HG02571 (cell line): ENCODE data around the gene CCDC34.

Experiments
- ATAC-seq: cut with Tn5 transposase; IDR thresholded peaks from one replicate; pipeline ENCODE4 v1.9.1; 2021; ENCODE audit warnings: mild to moderate bottlenecking, moderate library complexity; ENCODE audit not compliant: unreplicated experiment

Gene CCDC34

DNA sequence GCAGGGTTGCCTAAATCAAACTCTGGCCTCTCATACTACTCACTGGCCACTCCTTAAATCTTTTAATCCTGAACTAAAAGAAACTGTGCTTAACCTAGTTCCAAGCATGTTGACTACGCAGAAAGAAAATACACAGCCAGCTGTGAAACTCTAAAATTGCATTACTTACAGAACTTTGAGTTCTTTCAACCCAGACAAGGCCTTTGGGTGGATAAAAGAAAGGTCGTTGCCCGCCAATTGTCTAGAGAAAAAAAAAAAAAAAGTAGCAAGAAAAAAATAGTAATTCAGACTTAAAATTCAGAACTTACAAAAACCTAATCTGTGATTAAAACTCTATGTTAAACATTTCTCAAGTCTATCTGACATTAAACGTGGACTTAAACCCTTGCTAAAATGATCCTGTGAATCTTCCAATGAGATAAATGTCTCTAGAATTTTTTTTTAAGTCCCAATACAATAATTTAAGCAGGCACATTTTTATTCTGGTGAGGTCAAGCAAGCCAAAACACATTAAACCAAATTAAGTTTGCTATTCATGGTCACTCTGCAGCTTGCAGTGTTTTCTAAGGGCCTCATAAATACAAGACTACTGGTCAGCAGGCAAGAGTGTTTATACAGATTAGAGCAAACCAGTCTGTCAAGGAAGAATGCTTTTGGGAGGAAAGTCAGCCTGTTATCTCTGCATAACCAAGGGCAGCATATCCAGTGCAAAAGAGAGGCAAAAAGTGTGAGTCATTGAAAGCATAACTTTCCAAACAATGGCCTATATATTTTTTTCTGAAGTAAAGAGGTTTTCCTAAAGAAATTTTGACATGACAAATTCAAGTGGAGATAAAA, 29.5 kb upstream of the CCDC34 start:
- ATAC-seq: no peak

DNA sequence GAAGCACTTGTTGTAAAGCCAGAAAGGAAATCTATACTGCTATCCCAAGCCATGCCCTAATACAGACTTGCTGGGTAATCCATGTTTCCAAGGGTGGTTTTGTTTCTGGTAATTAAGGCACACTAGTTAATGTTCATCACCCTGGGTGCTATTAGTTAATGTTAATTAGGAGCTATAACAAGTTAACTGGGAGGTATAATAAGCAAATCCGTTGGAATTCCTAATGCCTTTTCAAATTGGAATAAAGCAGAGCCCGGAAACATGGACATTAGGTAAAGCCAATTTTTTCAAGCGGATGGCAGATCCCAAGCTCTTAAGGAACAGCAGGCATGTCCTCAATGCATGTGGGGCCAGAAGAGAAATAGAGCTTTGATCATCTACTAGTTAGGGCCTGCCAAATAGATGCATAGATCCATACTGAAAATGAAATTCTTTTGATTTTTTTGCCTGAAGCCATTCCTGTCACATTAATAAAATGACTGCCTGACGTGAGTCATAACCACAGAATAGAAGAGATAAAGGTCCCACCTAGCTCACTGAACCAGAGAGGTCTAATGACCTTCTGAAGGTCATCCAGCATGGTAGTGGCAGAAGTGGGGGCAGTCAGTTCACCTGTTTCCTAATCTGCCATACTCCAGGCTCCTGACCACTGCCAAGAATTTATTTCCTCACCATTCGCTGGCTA, 28.5 kb upstream of the CCDC34 start:
- no peak for ATAC-seq

DNA sequence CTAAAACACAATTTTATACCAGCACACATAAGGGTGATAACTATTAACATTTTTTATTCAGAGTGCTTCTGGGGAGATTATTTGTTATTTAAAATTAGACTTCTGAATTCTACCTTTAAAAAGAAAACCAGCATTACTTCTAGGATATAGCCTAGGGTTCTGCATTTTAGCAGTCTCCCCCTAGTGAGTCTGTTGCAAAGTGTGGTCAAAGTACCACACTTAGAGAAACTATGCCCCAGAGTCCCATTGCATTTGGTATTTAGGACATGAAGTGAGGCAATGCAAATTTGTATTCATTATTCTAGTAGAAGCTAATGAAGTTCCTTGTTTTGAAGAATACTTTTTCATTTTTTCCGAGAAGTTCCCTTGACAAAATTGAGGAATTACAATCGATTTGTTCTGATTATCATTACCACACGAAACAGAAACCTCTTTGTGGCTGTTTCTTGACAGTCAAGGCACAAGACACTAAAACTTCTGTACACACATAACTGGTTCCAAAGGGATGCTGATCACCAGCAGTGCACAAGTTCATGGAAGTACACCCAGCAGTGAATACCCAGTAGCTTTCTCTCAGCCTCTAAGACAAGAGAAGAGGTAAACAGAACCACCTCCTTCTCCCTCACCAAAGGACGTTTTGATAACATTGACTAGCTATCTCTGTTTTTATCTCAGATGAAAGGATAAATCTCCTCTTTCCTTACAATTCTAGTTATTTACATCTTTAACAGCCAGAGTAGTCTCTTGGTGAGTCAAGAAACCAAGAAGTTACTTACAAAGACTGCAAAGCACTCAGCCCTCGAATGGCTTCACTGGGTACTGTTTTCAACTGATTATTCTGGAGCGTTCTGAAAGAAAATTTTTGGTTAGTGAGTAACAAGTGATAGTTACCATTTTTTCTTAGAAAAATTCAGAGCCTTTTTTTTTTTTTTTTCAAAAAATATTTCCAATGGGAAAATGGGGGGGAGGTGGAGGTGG, 27.6 kb upstream of the CCDC34 start:
- ATAC-seq: no peak

DNA sequence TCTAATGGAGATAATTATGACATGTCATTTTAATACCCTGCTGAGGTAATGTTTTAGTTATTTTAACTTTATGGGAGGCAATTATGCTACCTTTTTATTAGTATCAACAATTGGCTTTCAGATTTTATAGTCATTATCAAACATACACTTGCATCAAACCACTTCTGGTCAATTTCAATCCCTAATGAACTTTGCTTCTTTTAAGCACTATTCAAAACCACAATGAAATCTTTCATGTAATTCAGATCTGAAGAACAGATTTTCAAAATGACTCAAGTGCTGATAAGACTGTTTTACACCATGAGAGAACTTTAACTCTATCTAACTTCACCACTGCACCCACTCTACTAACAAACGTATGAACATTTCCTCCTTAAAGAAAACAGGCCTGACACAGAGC, 25.9 kb upstream of the CCDC34 start:
- no peak for ATAC-seq

DNA sequence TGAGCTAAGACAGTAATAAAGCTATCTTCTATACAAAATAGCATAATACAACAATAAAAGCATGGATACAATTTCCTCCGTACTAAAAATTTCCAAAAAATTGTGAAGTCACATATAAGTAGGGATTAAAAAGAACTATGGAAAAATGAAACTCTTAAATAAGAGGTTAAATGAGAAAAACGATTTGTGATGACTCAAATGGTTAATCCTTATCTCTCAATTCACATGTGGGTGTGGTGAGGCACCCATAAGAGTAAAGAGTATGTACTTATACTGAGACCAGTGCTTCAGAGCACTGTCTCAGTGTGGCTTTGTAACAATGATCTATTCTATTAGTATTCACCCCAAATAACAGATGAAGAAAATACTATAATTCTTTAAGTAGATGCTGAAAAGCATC, 25.0 kb upstream of the CCDC34 start:
- ATAC-seq: no peak

DNA sequence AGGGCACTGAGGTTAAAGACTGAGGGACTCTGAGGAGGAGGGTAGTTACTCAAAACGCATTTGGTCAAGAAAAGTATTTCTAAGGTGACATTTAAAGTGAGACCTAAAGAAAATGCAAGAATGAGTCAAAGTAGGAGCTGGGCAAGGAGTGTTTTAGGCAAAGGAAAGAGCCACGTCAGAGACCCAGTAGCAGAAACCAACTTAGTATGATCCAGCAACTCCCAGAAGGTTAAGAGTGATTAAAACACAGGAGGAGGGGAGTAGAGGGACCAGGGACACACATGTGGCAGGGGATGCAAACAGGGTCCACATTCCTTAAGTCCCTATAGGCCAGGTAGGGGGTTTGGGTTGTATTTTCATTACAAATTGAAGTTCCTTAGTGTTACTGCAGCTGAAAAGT, 24.3 kb upstream of the CCDC34 start:
- ATAC-seq: no peak

DNA sequence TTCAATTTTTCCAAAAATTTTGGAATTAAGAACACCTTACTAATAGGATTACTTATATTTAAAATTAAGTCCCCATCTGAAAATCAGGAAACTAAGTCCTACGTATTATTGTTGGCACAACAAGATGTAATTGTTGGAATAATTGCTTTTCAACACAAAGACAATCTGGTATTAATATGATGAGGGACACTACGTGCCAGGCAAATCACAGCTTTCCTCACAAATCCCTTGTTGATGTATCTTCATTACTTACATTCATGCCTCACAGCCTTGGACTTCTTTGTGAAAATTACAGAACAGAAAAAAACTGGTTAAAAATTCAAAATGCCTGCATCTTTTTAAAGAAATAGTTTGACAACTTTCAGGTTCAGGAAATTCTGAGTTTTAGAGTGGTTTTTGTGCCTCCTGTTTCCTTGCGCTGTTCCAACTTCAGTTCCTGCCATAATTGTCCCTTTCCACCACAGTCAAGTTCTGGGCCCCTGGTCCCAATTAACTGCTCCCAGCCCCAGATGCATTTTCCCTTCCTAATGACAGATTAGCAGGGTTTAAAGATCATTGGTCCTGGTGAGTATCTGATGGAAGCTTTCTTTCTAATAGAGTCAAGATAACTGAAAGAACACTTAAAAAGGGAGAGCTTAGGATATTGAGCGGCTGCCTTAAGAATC, 23.3 kb upstream of the CCDC34 start:
- ATAC-seq: no peak

DNA sequence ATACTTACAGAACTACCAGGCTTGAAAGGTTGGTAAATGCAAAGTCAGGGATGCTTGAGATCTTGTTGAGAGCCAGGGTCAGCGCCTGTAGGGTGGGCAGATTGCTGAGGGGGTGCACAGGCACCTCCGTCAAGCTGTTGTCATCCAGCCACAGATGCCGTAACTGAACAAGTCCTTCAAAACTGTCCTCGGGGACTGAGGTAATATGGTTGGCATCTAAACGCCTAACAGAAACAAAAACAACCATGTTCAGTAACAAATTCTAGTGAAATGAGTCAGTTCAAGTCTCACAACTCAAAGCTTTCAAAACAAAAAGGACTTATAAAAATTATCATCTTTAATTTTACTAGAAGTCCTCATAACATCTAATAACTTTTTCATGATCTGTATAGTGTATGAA, 22.2 kb upstream of the CCDC34 start:
- no peak for ATAC-seq

DNA sequence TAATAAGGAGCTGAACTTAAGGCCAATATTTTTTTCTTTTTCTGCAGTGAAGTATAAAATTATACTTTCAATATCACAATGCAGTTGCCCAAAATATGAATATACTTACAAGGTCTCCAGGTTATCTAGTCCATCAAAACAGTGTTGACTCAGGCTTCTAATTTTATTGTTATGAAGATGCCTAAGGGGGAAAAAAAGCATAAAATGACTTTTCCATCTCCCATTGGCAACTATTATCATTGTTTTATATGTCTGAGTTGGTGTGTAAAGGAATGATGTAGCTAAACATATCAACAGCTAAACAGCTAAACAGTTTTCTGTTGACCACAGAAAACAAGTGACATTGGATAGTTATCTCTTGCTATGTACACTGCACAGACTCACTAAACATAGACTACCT, 21.2 kb upstream of the CCDC34 start:
- ATAC-seq: no peak

DNA sequence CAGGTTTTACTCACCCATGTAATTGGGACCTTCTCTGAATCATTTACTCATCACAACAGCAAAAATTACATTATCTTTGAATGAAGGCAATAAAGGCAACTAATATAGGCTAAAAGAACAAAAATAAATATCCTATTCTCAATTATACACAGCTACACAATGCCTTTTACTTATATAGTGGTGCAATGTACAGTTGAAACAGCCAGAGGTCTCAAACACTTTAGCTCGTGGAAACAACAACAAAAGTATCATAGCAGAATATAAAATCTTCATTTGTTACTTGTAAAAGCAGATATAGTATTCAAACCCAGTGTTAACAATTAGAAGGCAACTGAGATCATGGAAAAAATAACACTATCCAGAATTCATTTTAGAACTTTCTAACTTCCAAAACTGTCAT, 20.6 kb upstream of the CCDC34 start:
- no peak for ATAC-seq

DNA sequence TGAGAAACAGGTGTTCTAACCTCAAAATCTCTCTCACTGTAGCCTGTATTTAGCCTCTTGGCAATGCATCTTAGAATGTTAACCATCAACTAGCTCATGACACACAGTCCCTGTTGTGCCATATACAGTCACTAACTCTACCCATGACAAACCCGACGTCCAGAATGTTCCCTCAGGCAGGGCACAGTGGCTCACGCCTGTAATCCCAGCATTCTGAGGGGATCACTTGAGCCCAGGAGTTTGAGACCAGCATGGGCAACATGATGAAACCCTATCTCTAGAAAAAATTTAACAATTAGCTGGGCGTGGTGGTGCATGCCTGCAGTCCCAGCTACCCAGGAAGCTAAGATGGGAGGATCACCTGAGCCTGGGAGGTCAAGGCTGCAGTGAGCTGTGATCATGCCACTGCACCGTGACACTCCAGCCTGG, 18.2 kb upstream of the CCDC34 start:
- no peak for ATAC-seq

DNA sequence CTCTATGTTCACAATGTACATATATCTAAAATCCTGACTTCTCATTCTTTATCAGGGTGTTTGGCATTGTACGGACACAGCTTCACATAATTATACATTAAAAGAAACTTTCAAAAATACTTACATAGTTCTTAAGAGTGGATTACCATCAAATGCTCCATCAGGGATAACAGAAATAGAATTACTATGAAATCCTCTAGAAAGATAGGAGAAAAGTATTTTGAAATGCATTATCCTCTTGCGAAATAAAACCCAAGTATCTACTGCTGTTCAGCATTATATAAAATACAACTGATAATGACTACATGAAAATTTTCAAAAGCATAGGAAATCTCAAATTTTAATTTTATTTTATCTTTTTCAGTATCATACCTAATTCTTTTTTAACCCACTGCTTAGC, 17.8 kb upstream of the CCDC34 start:
- no peak for ATAC-seq

DNA sequence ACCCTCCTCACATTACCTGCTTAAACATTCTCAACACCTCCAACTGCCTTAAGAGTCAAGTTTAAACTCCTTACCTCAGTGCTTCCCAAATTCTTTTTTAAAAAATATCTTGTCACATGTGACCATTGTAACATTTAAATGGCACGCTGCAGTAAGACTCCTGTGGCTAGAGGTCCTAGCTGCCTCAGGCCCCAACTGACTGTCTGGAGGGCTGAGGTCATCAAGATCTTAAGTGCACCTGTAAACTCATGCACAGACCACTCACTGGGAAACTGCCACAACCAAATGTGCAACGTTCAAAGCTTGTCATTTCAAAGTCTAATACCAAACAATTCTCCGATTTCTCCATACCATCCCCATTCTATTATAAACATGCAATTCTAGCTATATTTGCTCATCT, 16.4 kb upstream of the CCDC34 start:
- ATAC-seq: no peak

DNA sequence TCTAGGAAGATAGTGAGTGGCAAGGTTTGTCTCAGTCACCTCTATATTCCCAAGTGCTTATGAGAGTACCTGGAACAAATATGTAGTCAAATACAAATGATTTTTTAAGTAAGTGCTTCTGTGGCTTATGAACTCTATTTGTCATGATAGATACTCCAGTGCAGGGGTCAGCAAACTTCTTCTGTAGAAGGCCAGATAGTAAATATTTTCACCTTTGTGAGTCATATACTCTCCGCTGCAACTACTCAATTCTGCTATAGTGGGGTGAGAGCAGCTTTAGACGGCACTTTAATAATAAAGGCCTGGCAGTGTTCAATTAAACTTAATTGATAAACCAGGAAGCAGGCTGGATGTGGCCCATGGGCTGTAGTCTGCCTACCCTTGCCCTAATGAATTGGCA, 12.4 kb upstream of the CCDC34 start:
- no peak for ATAC-seq

DNA sequence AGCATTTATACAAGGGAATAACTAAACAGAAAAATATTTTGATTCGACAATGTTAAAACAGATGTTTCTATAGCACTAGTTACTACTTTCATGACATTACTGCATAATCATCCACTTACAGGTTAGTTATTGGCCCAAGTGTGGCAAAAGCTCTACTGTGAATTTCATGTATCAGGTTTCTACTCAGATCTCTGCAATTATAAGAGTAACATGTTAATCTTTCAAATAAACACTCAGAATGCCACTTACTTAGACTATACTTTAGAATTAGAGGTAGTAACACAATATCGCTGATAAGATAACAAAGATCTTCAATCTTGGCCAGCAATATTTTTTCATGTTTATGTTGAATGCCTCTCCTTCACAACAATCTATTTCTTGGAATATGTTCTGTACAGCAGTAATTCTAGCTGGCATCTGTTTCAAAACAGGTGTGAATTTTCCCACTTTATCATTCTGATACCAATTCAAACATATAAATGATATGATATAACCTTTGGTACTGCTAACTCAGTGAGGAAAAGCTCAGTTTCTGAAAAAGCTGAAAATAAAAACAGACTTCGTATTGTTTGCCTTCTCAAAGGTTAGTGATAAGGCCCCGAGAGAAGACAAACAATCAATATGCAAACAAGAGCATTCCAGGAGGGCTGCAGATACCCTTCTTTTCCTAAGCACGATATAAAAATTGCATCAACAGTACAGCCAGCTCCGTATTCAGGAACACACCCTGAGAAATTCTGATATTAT, 11.0 kb upstream of the CCDC34 start:
- no peak for ATAC-seq

DNA sequence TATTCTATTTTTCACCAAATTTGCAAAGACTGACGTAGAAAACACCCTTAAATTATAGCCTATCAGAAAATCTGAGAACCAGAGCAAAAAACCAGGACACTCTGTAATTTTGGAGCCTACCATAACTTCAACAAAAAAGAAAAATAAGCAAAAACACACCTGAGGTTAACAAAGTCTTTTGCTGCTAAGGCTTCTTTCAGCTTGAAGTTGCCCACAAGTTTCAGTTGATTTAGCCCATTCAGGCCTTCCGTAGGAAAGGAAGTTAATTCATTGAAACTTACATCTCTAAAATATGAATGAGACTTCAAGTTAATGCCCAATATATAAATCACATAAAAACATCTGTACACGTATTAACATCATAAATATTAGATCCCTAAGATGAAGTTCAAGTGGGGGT, 10.4 kb upstream of the CCDC34 start:
- ATAC-seq: no peak

DNA sequence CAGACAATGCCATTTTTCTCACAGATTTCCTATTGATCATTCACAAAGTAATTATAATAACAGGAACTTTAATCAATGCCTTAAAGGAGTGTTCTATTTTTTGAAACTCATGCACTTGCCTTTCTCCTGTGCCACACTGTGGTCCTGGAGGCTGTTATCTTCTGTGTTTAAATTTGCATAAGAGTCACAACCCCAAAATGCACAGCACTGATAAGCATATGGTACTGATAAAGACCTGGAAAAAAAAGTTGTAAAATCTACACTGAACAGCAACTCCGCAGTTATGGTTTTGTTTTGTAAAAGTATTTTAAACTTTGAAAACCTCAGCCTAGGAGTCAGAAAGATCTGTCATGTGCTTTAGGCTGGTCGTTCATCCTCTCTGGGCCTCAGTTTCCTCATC, 9.1 kb upstream of the CCDC34 start:
- ATAC-seq: no peak

DNA sequence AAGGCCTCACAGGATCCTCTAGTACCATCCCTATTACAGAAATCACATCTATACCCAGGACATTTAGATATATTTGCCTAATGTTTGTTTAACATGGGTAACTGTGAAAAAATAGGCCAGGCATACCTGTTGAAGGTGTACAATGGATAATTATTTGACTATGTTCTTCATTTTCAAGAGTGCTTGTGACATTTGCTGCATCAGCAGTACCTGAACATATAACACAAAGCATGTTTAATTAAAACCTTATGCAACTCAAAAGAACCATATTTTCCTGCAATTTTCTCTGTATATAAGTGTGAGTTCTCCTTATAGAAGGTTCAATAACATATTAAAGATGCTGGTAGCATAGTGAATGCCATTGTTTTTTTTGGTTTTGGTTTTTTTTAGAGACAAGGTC, 8.5 kb upstream of the CCDC34 start:
- no peak for ATAC-seq

DNA sequence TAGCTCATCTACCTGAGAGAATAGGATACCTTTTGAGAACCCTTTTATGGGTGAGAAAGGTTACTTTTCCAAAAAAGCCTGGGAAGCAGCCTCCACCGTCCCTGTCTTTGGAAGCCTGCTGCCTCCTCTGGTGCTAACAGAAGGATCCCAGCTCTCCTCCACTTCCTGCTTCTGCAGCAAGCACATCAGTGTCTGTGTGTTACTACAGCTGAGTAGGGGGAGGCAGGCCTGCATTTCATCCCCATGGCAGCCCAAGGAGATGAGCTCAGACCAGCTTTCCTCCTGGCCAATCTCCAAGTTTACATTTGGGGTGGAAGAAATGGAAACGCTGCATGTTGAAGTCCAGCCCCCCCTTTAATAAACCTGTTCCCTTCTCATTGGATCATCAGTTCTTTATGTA, 7.4 kb upstream of the CCDC34 start:
- no peak for ATAC-seq

DNA sequence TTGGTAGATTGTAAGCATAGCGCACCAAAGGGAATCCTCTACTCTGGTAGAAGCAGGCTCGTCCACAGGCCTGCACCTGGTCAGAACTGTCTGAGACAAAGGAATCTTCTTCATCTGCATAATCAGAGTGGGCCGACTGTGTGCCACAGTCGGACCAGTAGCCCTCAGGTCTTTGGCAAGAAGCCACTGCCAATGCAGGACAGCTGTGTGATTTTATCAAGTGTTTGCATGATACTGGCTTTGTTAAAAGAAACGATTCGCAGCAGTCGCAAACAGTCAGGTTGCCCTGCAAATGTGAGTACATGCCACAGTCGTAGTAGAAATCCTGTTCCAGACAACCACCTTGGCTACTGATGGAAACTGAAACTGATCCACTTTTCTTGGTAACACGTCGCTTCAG, 4.9 kb upstream of the CCDC34 start:
- no peak for ATAC-seq
